ENCODE results near the gene TMEM271.

DNA sequence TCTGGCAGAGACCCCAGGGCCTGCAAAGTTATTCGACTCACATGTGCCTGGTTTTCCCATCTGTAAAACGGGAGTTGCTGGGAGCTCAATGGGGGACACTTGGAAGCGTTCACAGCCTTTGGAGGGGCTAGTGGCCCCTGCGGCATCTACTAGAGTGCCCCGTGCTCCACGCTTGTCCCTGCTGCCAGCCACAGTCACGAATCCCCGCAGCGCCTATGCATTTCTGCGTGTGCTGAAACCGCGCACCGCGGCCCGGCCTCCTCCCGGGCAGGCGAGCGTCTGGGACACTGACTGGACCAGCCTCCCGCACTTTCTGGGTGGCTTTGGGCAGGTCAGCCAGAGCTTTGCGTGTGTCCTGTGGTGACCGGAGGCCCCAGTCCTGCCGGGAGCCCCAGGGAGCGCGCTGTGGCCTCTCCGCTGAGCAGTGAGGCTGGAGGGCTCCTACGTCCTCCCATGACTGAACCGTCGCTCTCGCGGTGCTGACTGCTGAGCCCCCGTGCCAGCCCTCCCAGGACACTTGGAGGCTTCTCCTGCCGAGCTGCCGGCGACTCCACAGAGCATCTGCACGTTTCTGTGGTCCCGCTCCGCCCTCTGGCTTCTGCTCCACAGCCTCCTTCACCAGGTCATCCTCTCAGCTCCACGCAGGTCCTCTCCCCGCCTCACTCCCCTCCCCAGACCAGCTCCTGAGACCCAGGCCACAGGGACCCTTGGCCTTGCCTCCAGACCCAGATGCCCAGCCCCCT, 40.7 kb downstream of the TMEM271 start:
- TF ChIP-seq, protein P1, sequence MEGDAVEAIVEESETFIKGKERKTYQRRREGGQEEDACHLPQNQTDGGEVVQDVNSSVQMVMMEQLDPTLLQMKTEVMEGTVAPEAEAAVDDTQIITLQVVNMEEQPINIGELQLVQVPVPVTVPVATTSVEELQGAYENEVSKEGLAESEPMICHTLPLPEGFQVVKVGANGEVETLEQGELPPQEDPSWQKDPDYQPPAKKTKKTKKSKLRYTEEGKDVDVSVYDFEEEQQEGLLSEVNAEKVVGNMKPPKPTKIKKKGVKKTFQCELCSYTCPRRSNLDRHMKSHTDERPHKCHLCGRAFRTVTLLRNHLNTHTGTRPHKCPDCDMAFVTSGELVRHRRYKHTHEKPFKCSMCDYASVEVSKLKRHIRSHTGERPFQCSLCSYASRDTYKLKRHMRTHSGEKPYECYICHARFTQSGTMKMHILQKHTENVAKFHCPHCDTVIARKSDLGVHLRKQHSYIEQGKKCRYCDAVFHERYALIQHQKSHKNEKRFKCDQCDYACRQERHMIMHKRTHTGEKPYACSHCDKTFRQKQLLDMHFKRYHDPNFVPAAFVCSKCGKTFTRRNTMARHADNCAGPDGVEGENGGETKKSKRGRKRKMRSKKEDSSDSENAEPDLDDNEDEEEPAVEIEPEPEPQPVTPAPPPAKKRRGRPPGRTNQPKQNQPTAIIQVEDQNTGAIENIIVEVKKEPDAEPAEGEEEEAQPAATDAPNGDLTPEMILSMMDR (IDR thresholded peaks at IDR 0.05 in 8 of 11, conservative IDR thresholded peaks at IDR 0.05 in 3 of 11) = no peak
- TF ChIP-seq POLR2AphosphoS5 (IDR thresholded peaks at IDR 0.05) = no peak
- TF ChIP-seq POLR2A (IDR thresholded peaks at IDR 0.05) = no peak
